Hematopoietic multipotent progenitor cell treated with erythropoietin and hydrocortisone succinate and interleukin-3 and kit ligand, for 17 days (in vitro differentiated cells): ENCODE measurements around the gene HNRNPL.
"Not testable (repeated sequence)": the region's sequence is repeated elsewhere in the genome, so short reads cannot be mapped to it uniquely, and the experiment has no call there.

Source experiments
- DNase-seq: peaks from one replicate; pipeline ENCODE4 v3.0.0-alpha.2; 2015; ENCODE audit warnings: low spot score

The HNRNPL gene

GRCh38 chr19:38801359-38802095 lies 48.3 kb downstream of the HNRNPL start:
- DNase-seq, result no peak

- DNase-seq, result no peak
These were observed 49.0 kb downstream of the HNRNPL start for GRCh38 chr19:38800577-38801347.

DNA sequence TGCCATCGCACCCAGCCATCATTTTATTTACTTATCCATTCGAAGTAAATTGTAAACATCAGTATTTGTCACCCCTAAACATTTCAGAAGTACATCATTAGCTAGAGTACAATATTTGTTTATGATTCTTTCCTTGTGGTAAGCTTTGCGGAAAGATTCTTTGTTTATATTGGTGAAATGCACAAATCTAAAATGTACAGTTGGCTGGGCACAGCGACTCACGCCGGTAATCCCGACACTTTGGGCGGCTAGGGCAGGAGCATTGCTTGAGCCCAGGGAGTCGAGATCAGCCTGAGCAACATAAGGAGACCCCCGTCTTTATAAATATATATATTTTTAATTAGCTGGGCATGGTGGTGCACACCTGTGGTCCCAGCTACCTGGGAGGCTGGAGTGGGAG lies 50.7 kb downstream of the HNRNPL start:
- no peak for DNase-seq

DNA sequence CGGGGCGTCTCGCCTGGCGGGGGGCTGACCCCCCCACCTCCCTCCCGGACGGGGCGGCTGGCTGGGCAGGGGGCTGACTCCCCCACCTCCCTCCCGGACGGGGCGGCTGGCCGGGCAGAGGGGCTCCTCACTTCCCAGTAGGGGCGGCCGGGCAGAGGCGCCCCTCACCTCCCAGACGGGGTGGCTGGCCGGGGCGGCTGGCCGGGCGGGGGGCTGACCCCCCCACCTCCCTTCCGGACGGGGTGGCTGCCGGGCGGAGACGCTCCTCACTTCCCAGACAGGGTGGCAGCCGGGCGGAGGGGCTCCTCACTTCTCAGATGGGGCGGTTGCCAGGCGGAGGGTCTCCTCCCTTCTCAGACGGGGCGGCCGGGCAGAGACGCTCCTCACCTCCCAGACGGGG lies 52.0 kb downstream of the HNRNPL start:
- not testable (repeated sequence) for DNase-seq

- no peak for DNase-seq
These were observed 53.6 kb downstream of the HNRNPL start for GRCh38 chr19:38796154-38796553.

- no peak for DNase-seq
These were observed 54.2 kb downstream of the HNRNPL start for GRCh38 chr19:38795549-38795948.

DNA sequence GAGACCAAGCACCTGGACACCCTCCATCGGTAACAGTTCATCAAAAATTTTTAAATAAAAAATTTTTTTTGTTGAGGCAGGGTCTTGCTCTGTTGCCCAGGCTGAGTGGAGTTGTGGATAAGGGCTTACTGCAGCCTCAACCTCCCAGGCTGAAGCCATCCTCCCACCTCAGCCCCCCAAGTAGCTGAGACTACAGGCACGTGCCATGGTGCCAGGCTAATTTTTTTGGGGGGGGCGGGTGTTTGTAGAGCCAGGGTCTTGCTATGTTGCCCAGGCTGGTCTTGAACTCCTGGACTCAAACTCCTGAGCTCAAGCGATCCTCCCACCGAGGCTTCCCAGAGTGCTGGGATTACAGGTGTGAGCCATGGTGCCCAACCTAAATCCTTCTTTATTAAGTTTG lies 56.1 kb downstream of the HNRNPL start:
- no peak for DNase-seq

DNA sequence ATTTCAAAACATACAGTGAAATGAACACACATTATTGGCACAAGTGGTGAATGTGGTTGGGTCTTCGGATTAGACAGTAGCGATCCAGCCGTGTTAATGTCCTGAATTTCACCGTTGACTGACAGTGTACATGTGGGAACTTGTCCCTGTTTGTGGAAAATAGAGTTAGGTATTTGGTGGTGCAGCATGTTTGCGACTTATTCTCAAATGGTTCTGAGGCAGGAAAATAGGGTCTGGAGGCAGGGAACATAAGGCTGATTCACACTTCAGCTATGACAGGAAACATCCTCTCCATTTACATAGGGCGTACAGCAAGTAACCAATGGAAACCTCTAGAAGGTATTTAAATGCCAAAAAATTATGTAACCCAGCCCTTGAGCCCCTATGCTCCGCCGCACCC lies 56.6 kb downstream of the HNRNPL start:
- DNase-seq, result no peak

GRCh38 chr19:38792250-38793111 lies 57.3 kb downstream of the HNRNPL start:
- DNase-seq, result no peak

DNA sequence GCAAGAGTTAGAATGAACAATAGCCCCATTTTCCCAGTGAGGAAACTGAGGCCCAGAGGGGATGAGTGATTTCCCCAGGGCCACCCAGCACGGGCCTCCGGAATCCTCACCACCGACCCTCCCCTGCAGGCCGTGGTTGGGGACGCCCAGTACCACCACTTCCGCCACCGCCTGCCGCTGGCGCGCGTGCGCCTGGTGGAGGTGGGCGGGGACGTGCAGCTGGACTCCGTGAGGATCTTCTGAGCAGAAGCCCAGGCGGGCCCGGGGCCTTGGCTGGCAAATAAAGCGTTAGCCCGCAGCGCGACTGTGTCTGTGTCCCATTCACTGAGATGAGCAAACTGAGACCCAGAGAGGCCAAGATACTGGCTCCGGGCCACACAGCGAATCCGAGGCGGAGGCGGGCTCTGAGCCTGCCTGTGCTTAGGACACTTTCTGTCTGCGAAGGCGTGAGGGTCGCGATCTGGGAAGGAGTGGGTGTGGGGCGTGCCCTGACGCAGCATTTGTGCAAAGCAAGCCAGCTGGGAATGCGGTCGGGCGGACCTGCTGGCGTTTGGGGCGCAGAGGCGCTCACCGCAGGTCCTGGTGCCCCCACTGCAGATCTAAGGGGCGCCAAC lies 58.2 kb downstream of the HNRNPL start:
- not testable (repeated sequence) for DNase-seq

- not testable (repeated sequence) for DNase-seq
These were observed 59.0 kb downstream of the HNRNPL start for GRCh38 chr19:38790507-38791403.

- no peak for DNase-seq
These were observed 61.1 kb downstream of the HNRNPL start, which contains the start of gene LGALS7B for GRCh38 chr19:38788478-38789243. Gene LGALS7B, plus strand, starts transcription at chr19:38789200. Its CDS starts 27 bp downstream, at chr19:38789227.

- DNase-seq, result no peak
These were observed 63.1 kb downstream of the HNRNPL start for GRCh38 chr19:38786572-38787265.
